ENCODE results near the gene ANKRD9. TPM values are rescaled to one million over a fixed set of nuclear protein-coding genes. Genes with fewer than 3 reads are reported as not detected.
A peak's percentile ranks its signal among the peaks of the same experiment; 100 is the strongest.

Gene ANKRD9
- total and polyA plus RNA-seq, 2 of the 13 experiments (the other 11 are each of a cell fraction or from before 2014, with no cell fraction given), result 10.0 to 15.0 TPM

GRCh38 chr14:102544747-102545460 lies 35.3 kb upstream of the ANKRD9 start (continued):
- TF ChIP-seq GATAD2A (CRISPR knock-in tag; IDR thresholded peaks at IDR 0.05) (peak; percentile 19; the same call in 1 of the 2 replicates), JUND (CRISPR knock-in tag; IDR thresholded peaks at IDR 0.05) (no peak), FOSL2 (CRISPR knock-in tag; IDR thresholded peaks at IDR 0.05) (no peak), TAF1 (CRISPR knock-in tag; IDR thresholded peaks at IDR 0.05) (peak; percentile 63; the same call in 1 of the 2 replicates), HDAC1 (CRISPR knock-in tag; IDR thresholded peaks at IDR 0.05) (peak; percentile 41), BRD4 (CRISPR knock-in tag; IDR thresholded peaks at IDR 0.05) (no peak; the same call in 1 of the 2 replicates), HNF4A (CRISPR knock-in tag; IDR thresholded peaks at IDR 0.05) (peak; percentile 72), ZNF30 (CRISPR knock-in tag; IDR thresholded peaks at IDR 0.05) (no peak; the same call in 1 of the 2 replicates), ZNF510 (CRISPR knock-in tag; IDR thresholded peaks at IDR 0.05; ENCODE audit: low read depth) (no peak), ZNF329 (CRISPR knock-in tag; IDR thresholded peaks at IDR 0.05; ENCODE audit: low read depth) (no peak), U2AF1 (optimal IDR thresholded peaks at IDR 0.05; ENCODE audit: low read depth, low read length) (no peak), SAFB2 (CRISPR knock-in tag; IDR thresholded peaks at IDR 0.05; ENCODE audit: borderline replicate concordance, low read depth) (no peak), NAIF1 (CRISPR knock-in tag; IDR thresholded peaks at IDR 0.05; ENCODE audit: borderline replicate concordance) (no peak), CEBPB (IDR thresholded peaks at IDR 0.05; ENCODE audit: borderline replicate concordance, low read depth, low read length) (no peak), KLF13 (CRISPR knock-in tag; IDR thresholded peaks at IDR 0.05) (no peak), ZNF281 (CRISPR knock-in tag; IDR thresholded peaks at IDR 0.05; ENCODE audit: borderline replicate concordance) (peak; percentile 74), NR2F1 (CRISPR knock-in tag; IDR thresholded peaks at IDR 0.05) (0 out of 4 replicates have a peak, but pooled peaks of 1 of the 2 experiments have one; percentile 8), TARDBP (CRISPR knock-in tag; IDR thresholded peaks at IDR 0.05) (no peak), POLR2A (IDR thresholded peaks at IDR 0.05; ENCODE audit: insufficient read depth in 1 of 2, low read depth in 2 of 2, low read length in 2 of 2) (peak in 1 of 2 experiments; percentile 55; a peak in 1 of 4 replicates), SNAI1 (CRISPR knock-in tag; IDR thresholded peaks at IDR 0.05; ENCODE audit: borderline replicate concordance) (no peak), MXI1 (IDR thresholded peaks at IDR 0.05; ENCODE audit: borderline replicate concordance, low read depth, low read length) (0 out of 3 replicates have a peak, but pooled peaks have one; percentile 20)
- TF ChIP-seq, protein P1, sequence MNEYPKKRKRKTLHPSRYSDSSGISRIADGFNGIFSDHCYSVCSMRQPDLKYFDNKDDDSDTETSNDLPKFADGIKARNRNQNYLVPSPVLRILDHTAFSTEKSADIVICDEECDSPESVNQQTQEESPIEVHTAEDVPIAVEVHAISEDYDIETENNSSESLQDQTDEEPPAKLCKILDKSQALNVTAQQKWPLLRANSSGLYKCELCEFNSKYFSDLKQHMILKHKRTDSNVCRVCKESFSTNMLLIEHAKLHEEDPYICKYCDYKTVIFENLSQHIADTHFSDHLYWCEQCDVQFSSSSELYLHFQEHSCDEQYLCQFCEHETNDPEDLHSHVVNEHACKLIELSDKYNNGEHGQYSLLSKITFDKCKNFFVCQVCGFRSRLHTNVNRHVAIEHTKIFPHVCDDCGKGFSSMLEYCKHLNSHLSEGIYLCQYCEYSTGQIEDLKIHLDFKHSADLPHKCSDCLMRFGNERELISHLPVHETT (CRISPR knock-in tag; conservative IDR thresholded peaks at IDR 0.05), result 0 out of 2 replicates have a peak, but pooled peaks have one; percentile 21
- TF ChIP-seq, protein P2, sequence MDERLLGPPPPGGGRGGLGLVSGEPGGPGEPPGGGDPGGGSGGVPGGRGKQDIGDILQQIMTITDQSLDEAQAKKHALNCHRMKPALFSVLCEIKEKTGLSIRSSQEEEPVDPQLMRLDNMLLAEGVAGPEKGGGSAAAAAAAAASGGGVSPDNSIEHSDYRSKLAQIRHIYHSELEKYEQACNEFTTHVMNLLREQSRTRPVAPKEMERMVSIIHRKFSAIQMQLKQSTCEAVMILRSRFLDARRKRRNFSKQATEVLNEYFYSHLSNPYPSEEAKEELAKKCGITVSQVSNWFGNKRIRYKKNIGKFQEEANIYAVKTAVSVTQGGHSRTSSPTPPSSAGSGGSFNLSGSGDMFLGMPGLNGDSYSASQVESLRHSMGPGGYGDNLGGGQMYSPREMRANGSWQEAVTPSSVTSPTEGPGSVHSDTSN (CRISPR knock-in tag; IDR thresholded peaks at IDR 0.05), result no peak
- TF ChIP-seq, protein P3, sequence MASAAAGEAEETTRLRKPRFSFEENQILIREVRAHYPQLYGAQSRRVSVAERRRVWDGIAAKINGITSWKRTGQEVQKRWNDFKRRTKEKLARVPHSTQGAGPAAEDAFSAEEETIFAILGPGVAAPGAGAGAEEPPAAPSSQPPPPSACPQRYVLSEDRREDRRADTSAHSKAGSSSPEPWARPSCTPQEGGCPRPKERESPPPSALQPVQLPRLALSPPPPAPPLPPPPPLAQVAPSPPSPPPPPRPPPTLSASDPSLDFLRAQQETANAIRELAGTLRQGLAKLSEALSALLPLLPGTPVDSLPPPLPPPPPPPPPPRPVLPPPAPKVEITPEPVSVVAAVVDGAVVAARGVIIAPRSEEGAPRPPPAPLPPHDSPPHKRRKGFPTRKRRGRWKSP (CRISPR knock-in tag; IDR thresholded peaks at IDR 0.05), result no peak
